NCI-H1417 (cell line): ENCODE results near the gene MPP3.
"Not testable (repeated sequence)": the region's sequence is repeated elsewhere in the genome, so short reads cannot be mapped to it uniquely, and the experiment has no call there.

ENCODE experiments used
- DNase-seq, 3 experiments: peaks; one replicate each; lab custom pipeline; 2025; lab: John Stamatoyannopoulos, UW

Gene MPP3

GRCh38 chr17:43832976-43833829 is at the start of gene MPP3:
Gene MPP3 (minus strand): TSS chr17:43833146. CDS start chr17:43831906, 1,240 bp downstream.
- DNase-seq = peak; percentile 73 to 84 (median 80)

GRCh38 chr17:43881758-43882505 is 49.0 kb upstream of the MPP3 start:
- DNase-seq = no peak

- no peak for DNase-seq
Observed at GRCh38 chr17:43881181-43881580, 48.2 kb upstream of the MPP3 start.

- DNase-seq = peak; percentile 24 to 49 (median 36)
Observed at GRCh38 chr17:43880420-43880991, 47.6 kb upstream of the MPP3 start.

GRCh38 chr17:43879723-43880419 is 46.9 kb upstream of the MPP3 start:
- no peak for DNase-seq

GRCh38 chr17:43878260-43879175 is 45.6 kb upstream of the MPP3 start:
- peak; percentile 49 to 75 (median 59) for DNase-seq

- DNase-seq = no peak
Observed at GRCh38 chr17:43877451-43878155, 44.7 kb upstream of the MPP3 start.

- DNase-seq = no peak
Observed at GRCh38 chr17:43877031-43877430, 44.1 kb upstream of the MPP3 start.

- DNase-seq = no peak
Observed at GRCh38 chr17:43875476-43876147, 42.7 kb upstream of the MPP3 start.

- no peak for DNase-seq
Observed at GRCh38 chr17:43874293-43874692, 41.3 kb upstream of the MPP3 start.

- DNase-seq = no peak
Observed at GRCh38 chr17:43873815-43874214, 40.9 kb upstream of the MPP3 start.

GRCh38 chr17:43873091-43873490 is 40.1 kb upstream of the MPP3 start:
- no peak for DNase-seq

GRCh38 chr17:43871946-43872690 is 39.2 kb upstream of the MPP3 start:
- DNase-seq = peak in 2 of 3 experiments; percentile 43 to 72

GRCh38 chr17:43869031-43869430 is 36.1 kb upstream of the MPP3 start:
- not testable (repeated sequence) for DNase-seq

GRCh38 chr17:43868226-43868994 is 35.5 kb upstream of the MPP3 start:
- no peak for DNase-seq

GRCh38 chr17:43864161-43864984 is 31.4 kb upstream of the MPP3 start:
- DNase-seq = no peak

- DNase-seq = no peak
Observed at GRCh38 chr17:43861960-43862359, 29.0 kb upstream of the MPP3 start.
